Hepatocyte (in vitro differentiated cells): ENCODE results near the gene HDAC3.

ENCODE experiments used
- EZH2 ChIP-seq: fragments of 200-600 bp; sonication (generic); IDR thresholded peaks from 2 replicates; pipeline ENCODE4 v1.6.1; 2016; ENCODE audit warnings: antibody characterized with exemption, mild to moderate bottlenecking, borderline replicate concordance
- EZH2phosphoT487 ChIP-seq: fragments of 200-600 bp; sonication (generic); IDR thresholded peaks from one replicate; pipeline ENCODE4 v1.6.1; 2018; ENCODE audit warnings: antibody characterized with exemption, mild to moderate bottlenecking, low read depth, moderate library complexity; ENCODE audit not compliant: unreplicated experiment, severe bottlenecking
- TF ChIP-seq, protein P1 (sequence below): fragments of 200-600 bp; sonication (generic); IDR thresholded peaks from 2 replicates; pipeline ENCODE4 v1.5.1; 2016; ENCODE audit warnings: antibody characterized with exemption, mild to moderate bottlenecking; ENCODE audit not compliant: poor library complexity

DNA sequence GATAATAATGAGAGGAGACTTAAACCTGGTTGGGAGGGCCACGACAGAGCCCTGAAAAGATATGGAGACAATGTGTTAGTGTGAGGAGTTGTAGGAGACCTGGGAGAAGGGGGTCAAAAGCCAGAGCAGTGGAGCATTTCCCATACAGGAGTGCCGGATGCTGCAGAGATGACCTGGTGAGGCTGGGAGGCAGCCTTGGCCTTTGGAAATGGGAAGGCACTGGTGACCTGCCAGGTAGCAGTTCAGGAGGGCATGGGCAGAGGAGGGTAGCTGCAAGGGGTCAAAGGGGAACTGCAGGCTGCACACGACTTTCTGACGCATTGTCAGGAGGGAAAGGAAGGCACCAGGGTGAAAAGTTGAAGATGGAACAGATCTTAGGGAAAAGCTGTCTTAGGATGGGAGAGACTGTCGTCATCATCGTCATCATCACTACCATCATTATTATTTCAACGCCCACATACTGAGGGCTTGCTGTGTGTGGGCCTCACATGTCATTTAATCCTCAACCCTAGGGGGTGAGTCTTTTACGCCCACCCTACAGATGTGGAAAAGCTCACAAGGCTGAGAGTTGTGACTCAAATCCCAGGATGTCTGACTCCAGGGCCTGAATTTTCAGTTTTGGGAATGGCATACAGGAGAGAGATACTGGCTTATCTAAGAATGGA, 32.1 kb upstream of the HDAC3 start:
- TF ChIP-seq, protein P1, sequence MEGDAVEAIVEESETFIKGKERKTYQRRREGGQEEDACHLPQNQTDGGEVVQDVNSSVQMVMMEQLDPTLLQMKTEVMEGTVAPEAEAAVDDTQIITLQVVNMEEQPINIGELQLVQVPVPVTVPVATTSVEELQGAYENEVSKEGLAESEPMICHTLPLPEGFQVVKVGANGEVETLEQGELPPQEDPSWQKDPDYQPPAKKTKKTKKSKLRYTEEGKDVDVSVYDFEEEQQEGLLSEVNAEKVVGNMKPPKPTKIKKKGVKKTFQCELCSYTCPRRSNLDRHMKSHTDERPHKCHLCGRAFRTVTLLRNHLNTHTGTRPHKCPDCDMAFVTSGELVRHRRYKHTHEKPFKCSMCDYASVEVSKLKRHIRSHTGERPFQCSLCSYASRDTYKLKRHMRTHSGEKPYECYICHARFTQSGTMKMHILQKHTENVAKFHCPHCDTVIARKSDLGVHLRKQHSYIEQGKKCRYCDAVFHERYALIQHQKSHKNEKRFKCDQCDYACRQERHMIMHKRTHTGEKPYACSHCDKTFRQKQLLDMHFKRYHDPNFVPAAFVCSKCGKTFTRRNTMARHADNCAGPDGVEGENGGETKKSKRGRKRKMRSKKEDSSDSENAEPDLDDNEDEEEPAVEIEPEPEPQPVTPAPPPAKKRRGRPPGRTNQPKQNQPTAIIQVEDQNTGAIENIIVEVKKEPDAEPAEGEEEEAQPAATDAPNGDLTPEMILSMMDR = no peak
- TF ChIP-seq EZH2phosphoT487 (no peak), EZH2 (no peak)
